ENCODE data around the gene NANOS3. TPM values are rescaled to one million over a fixed set of nuclear protein-coding genes. Genes with fewer than 3 reads are reported as not detected.
A peak's percentile ranks its signal among the peaks of the same experiment; 100 is the strongest.

Gene NANOS3
- total and polyA plus RNA-seq, 10 of the 15 experiments (the other 5 are each of a cell fraction or from before 2014, with no cell fraction given): 0.31 to 1.7 (median 0.81) TPM

GRCh38 chr19:13839130-13839937, 37.6 kb upstream of the NANOS3 start:
- ATAC-seq (peak; percentile 66), FAIRE-seq (peak; percentile 96), DNase-seq (ENCODE audit: low read depth, low spot score) (peak; percentile 69)
- Histone ChIP-seq H4K20me1 (ENCODE audit: control insufficient read depth, insufficient read depth) (no peaks in the 10 kb centered on the region), H2AFZ (ENCODE audit: control insufficient read depth, low read depth, low read length) (peak overlapping the region; percentile 35), H3K36me3 (ENCODE audit: control insufficient read depth in 2 of 2, insufficient read depth in 2 of 2, low read length in 1 of 2) (peaks cover 0 to 3% of the 10 kb centered on the region in 2 experiments; a peak in 1 of 4 replicates), H3K4me2 (ENCODE audit: control insufficient read depth, insufficient read depth) (peak overlapping the region; percentile 99), H3K27ac (ENCODE audit: control insufficient read depth, insufficient read depth) (peak overlapping the region; percentile 96), H3K9me3 (replicated peaks; ENCODE audit: control insufficient read depth, insufficient read depth, low read length) (no peaks in the 10 kb centered on the region), H3K27me3 (replicated peaks in 1 of 2; ENCODE audit: control insufficient read depth in 2 of 2, insufficient read depth in 2 of 2, low read length in 1 of 2) (no peaks in the 10 kb centered on the region), H3K79me2 (ENCODE audit: control insufficient read depth, insufficient read depth, low read length) (peaks cover 55% of the 10 kb centered on the region), H3K4me3 (peak overlapping the region; percentile 92), H3K4me1 (ENCODE audit: control insufficient read depth, insufficient read depth, low read length) (peaks cover 55% of the 10 kb centered on the region), H3K9ac (ENCODE audit: control insufficient read depth, insufficient read depth, low read length) (peak overlapping the region; percentile 94)
- no TSS peak for BruUV-seq (replicated peaks)
- intact Hi-C loops (cut with micrococcal nuclease; ENCODE audit: unreplicated experiment): loop anchor here (5.0 kb wide), 1 partner anchor 42 kb away; the partner anchor contains the start of gene ZSWIM4
- WGBS (ENCODE audit: insufficient coverage, insufficient replicate concordance, low lambda C conversion rate, missing lambda C conversion rate): 2% methylated on average over 19 of the region's 36 CpGs
- CTCF ChIA-PET: interaction anchor here (0.6 to 7.1 kb wide), 4 partner anchors 20 to 56 kb away, joined by 3 to 51 read pairs (median 4); no protein-coding TSS in a partner anchor
- RAD21 ChIA-PET (ENCODE audit: unreplicated experiment): interaction anchor here (0.6 to 4.9 kb wide), 9 partner anchors 9 to 167 kb away, joined by 3 to 68 read pairs (median 3); partner anchors contain the start of genes RFX1 and ZSWIM4
- SMC1A ChIA-PET (ENCODE audit: uncharacterized antibody, unreplicated experiment): interaction anchor here (0.7 to 4.2 kb wide), 5 partner anchors 8 to 56 kb away, joined by 3 to 37 read pairs (median 3); partner anchors contain the start of gene ZSWIM4
- in situ Hi-C loops (cut with MboI): no loop called here
- POLR2A ChIA-PET: interaction anchor here (0.5 to 7.5 kb wide), 16 partner anchors 8 to 687 kb away, joined by 3 to 85 read pairs (median 4); partner anchors contain the start of genes C19orf53 and ZSWIM4
- peak; percentile 71 for TF ChIP-seq CREB1 (IDR thresholded peaks at IDR 0.05; ENCODE audit: low read depth)
- TF ChIP-seq PBX3 (IDR thresholded peaks at IDR 0.05; ENCODE audit: insufficient replicate concordance, low read depth, low read length): peak; percentile 43
- TF ChIP-seq WRNIP1 (IDR thresholded peaks at IDR 0.05; ENCODE audit: borderline replicate concordance, low read depth, low read length): 0 out of 2 replicates have a peak, but pooled peaks have one; percentile 4
- peak; percentile 97 for TF ChIP-seq IKZF1 (conservative IDR thresholded peaks at IDR 0.05)
- peak; percentile 76; the same call in 1 of the 2 replicates for TF ChIP-seq LARP7 (IDR thresholded peaks at IDR 0.05)
- no peak for TF ChIP-seq ESRRA (IDR thresholded peaks at IDR 0.05; ENCODE audit: low read length)
- TF ChIP-seq POLR2AphosphoS5 (IDR thresholded peaks at IDR 0.05; ENCODE audit: low read length): peak; percentile 86
- TF ChIP-seq MEF2B (IDR thresholded peaks at IDR 0.05; ENCODE audit: partially characterized antibody, poor library complexity, severe bottlenecking): peak; percentile 45
- TF ChIP-seq TCF3 (IDR thresholded peaks at IDR 0.05; ENCODE audit: borderline replicate concordance, insufficient read depth, low read depth, low read length): peak; percentile 38; the same call in 1 of the 2 replicates
- 0 out of 4 replicates have a peak, but pooled peaks of 1 of the 2 experiments have one; percentile 11 for TF ChIP-seq EP300 (IDR thresholded peaks at IDR 0.05; ENCODE audit: borderline replicate concordance in 1 of 2, control insufficient read depth in 1 of 2, low read depth in 2 of 2, low read length in 2 of 2)
- peak; percentile 92 for TF ChIP-seq EED (IDR thresholded peaks at IDR 0.05; ENCODE audit: low read depth)
- TF ChIP-seq NFYA (IDR thresholded peaks at IDR 0.05; ENCODE audit: borderline replicate concordance, low read depth, low read length): no peak
- TF ChIP-seq NBN (IDR thresholded peaks at IDR 0.05): peak; percentile 73; the same call in 1 of the 2 replicates
- TF ChIP-seq ZNF384 (IDR thresholded peaks at IDR 0.05; ENCODE audit: borderline replicate concordance, low read depth, low read length): no peak
- TF ChIP-seq NR2F1 (conservative IDR thresholded peaks at IDR 0.05): peak; percentile 47; the same call in 1 of the 2 replicates
- TF ChIP-seq BHLHE40 (IDR thresholded peaks at IDR 0.05; ENCODE audit: borderline replicate concordance in 1 of 2, low read depth in 2 of 2, low read length in 1 of 2): peak in 1 of 2 experiments; percentile 26; a peak in 2 of 4 replicates
- TF ChIP-seq SIX5 (IDR thresholded peaks at IDR 0.05; ENCODE audit: low read depth, low read length, severe bottlenecking): peak; percentile 14
- peak; percentile 57; the same call in 1 of the 2 replicates for TF ChIP-seq PML (IDR thresholded peaks at IDR 0.05; ENCODE audit: low read length)
- TF ChIP-seq ATF2 (IDR thresholded peaks at IDR 0.05; ENCODE audit: low read length): no peak
- TF ChIP-seq HDAC6 (IDR thresholded peaks at IDR 0.05; ENCODE audit: unreplicated experiment): no peak
- peak; percentile 19; the same call in 1 of the 2 replicates for TF ChIP-seq MXI1 (IDR thresholded peaks at IDR 0.05; ENCODE audit: low read depth, low read length)
